A172 (cell line): ENCODE data around the gene MB21D2. TPM values are rescaled to one million over a fixed set of nuclear protein-coding genes. Genes with fewer than 3 reads are reported as not detected.
A peak's percentile ranks its signal among the peaks of the same experiment; 100 is the strongest.

ENCODE experiments used
- DNase-seq: peaks from one replicate; pipeline ENCODE4 v3.0.0-alpha.2; 2015; ENCODE audit warnings: low spot score
- total RNA-seq: library from RNA; depleted of rRNA; stranded (reverse); fragments of >200 nt; shearing (Covaris generic); gene quantifications from 2 replicates; pipeline ENCODE4 v1.2.3, GENCODE V29; 2014

The MB21D2 gene
- total RNA-seq, 1 experiment from 2014 or later, result 85.0 TPM

- peak; percentile 54 for DNase-seq
These were observed 81.5 kb downstream of the MB21D2 start for GRCh38 chr3:192835818-192836815.

- no peak for DNase-seq
These were observed 83.2 kb downstream of the MB21D2 start for GRCh38 chr3:192834428-192834827.

- peak; percentile 67 for DNase-seq
These were observed 84.3 kb downstream of the MB21D2 start for GRCh38 chr3:192833177-192833890.

GRCh38 chr3:192831801-192832347 lies 85.8 kb downstream of the MB21D2 start:
- no peak for DNase-seq

- DNase-seq, result peak; percentile 87
These were observed 86.5 kb downstream of the MB21D2 start for GRCh38 chr3:192831111-192831644.

GRCh38 chr3:192830291-192831110 lies 87.2 kb downstream of the MB21D2 start:
- no peak for DNase-seq

- no peak for DNase-seq
These were observed 89.6 kb downstream of the MB21D2 start for GRCh38 chr3:192827863-192828594.

- peak; percentile 59 for DNase-seq
These were observed 90.4 kb downstream of the MB21D2 start for GRCh38 chr3:192827208-192827607.

GRCh38 chr3:192826214-192827006 lies 91.2 kb downstream of the MB21D2 start:
- DNase-seq, result no peak

- DNase-seq, result no peak
These were observed 91.9 kb downstream of the MB21D2 start for GRCh38 chr3:192825657-192826200.

GRCh38 chr3:192825216-192825615 lies 92.4 kb downstream of the MB21D2 start:
- no peak for DNase-seq

- DNase-seq, result no peak
These were observed 93.3 kb downstream of the MB21D2 start for GRCh38 chr3:192824313-192824712.

GRCh38 chr3:192821161-192821560 lies 96.5 kb downstream of the MB21D2 start:
- DNase-seq, result no peak

- no peak for DNase-seq
These were observed 97.5 kb downstream of the MB21D2 start for GRCh38 chr3:192820161-192820560.

GRCh38 chr3:192819001-192819569 lies 98.6 kb downstream of the MB21D2 start:
- DNase-seq, result peak; percentile 92

GRCh38 chr3:192818126-192818525 lies 99.5 kb downstream of the MB21D2 start:
- DNase-seq, result no peak

- DNase-seq, result no peak
These were observed 100.2 kb downstream of the MB21D2 start for GRCh38 chr3:192817506-192817905.

- peak; percentile 69 for DNase-seq
These were observed 100.6 kb downstream of the MB21D2 start for GRCh38 chr3:192817053-192817452.

- peak; percentile 74 for DNase-seq
These were observed 101.3 kb downstream of the MB21D2 start for GRCh38 chr3:192816351-192816750.
